Kidney (tissue), 14 donors: ENCODE results near the gene CTDP1. TPM values are rescaled to one million over a fixed set of nuclear protein-coding genes. Genes with fewer than 3 reads are reported as not detected.

Experiments
- DNase-seq, 5 donors: peaks; one replicate each; pipeline ENCODE4 v3.0.0-alpha.2; 2013 to 2020
- FAIRE-seq: peaks from 2 replicates; lab custom pipeline; 2012; peaks lifted over from hg19 to GRCh38; lab: Jason Lieb, UNC
- H3K27ac ChIP-seq, 2 donors: one replicate each; pipeline ENCODE4 v1.7.0; 2013; ENCODE audit warnings: low read depth in 2 of 2, low read length in 2 of 2, inconsistent platforms in 1 of 2
- H3K27me3 ChIP-seq: one replicate; pipeline ENCODE4 v1.7.1; 2013; ENCODE audit warnings: low read length, inconsistent platforms; ENCODE audit not compliant: control insufficient read depth, insufficient read depth
- H3K36me3 ChIP-seq, 3 donors: one replicate each; pipeline versions ENCODE4 v1.7.0 to v1.7.1; 2013; ENCODE audit warnings: low read length in 3 of 3, control low read depth in 1 of 3, inconsistent platforms in 1 of 3; ENCODE audit not compliant: insufficient read depth in 3 of 3, control insufficient read depth in 2 of 3
- H3K4me1 ChIP-seq, 3 donors: one replicate each; pipeline versions ENCODE4 v1.7.0 to v1.7.1; 2013; ENCODE audit warnings: low read length in 3 of 3, inconsistent platforms in 1 of 3, low read depth in 1 of 3; ENCODE audit not compliant: control insufficient read depth in 2 of 3, insufficient read depth in 2 of 3
- H3K4me3 ChIP-seq, 3 donors: one replicate each; pipeline versions ENCODE4 v1.7.0 to v1.8.1; 2013; ENCODE audit warnings: low read length in 3 of 3, control low read depth in 1 of 3, inconsistent platforms in 1 of 3
- H3K9ac ChIP-seq, 3 donors: one replicate each; pipeline versions ENCODE4 v1.7.0 to v1.7.1; 2013; ENCODE audit warnings: low read length in 3 of 3, control low read depth in 1 of 3, inconsistent platforms in 1 of 3
- H3K9me3 ChIP-seq, 3 donors: one replicate each; pipeline versions ENCODE4 v1.7.0 to v1.7.1; 2013; ENCODE audit warnings: low read length in 3 of 3, control low read depth in 1 of 3, inconsistent platforms in 1 of 3; ENCODE audit not compliant: control insufficient read depth in 2 of 3, insufficient read depth in 1 of 3
- intact Hi-C: fragments of 100-400 bp; cut with DNase I; formaldehyde crosslinking; loops from one replicate; pipeline ENCODE4 v1.11.1; 2022
- polyA plus RNA-seq: library from polyadenylated mRNA; stranded (reverse); fragments of 350-450 nt; fragmentation: Illumina TruSeq; extraction: RNeasy Lipid Tissue Mini Kit (QIAGEN cat#74804); gene quantifications from one replicate; pipeline ENCODE4 v1.2.3, GENCODE V29; 2014; ENCODE audit warnings: low read depth, low replicate concordance; ENCODE audit not compliant: insufficient read depth
- total RNA-seq: library from RNA; stranded (reverse); fragmentation: NEBNext Ultra II Directional; extraction: Animal tissue kit (Norgen Biotek cat#: 25700); gene quantifications from one replicate; pipeline ENCODE4 v1.2.1, GENCODE V29; 2021
- TF ChIP-seq, protein P1 (sequence below): IDR thresholded peaks from 3 replicates; pipeline ENCODE4 v1.5.1; 2012; ENCODE audit warnings: mild to moderate bottlenecking, moderate library complexity, borderline replicate concordance; ENCODE audit not compliant: insufficient read depth; ENCODE audit errors: extremely low read depth
- donor health status: control.
- donor health status: control.
- donor health status: control.
- donor health status: control.
- donor health status: control.
- donor health status: DM: yes; HTN: yes; CAD: no.
- donor health status: Normal renal cell carcinoma (clear cell type).

Gene CTDP1
- total and polyA plus RNA-seq, 2 donors from 2014 or later, result 11.1 to 21.8 TPM

DNA sequence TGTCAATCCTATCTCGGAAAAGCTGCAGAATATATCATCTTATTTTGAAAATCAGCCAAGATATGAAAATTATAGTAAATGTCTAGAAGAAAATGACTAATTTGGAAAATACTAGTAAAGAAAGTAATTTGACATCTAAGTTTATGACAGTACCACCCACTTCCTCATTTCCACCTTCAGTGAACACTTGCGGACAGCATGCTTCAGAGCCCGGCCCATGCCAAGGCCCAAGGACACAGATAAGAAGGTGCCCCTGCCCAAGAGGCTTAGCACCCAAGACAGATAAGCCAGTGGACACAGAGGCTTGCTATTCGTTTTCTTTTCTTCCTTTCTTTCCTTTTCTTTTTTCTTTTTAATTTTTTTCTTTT lies 113.4 kb downstream of the CTDP1 start:
- H3K9ac ChIP-seq, result no peak overlapping the region
- H3K27me3 ChIP-seq, result peaks cover 10% of the 10 kb centered on the region
- peaks cover 0 to 5% (median 0%) of the 10 kb centered on the region in 3 donors for H3K4me1 ChIP-seq
- H3K9me3 ChIP-seq, result peaks cover 0 to 1% (median 0%) of the 10 kb centered on the region in 3 donors
- TF ChIP-seq, protein P1, sequence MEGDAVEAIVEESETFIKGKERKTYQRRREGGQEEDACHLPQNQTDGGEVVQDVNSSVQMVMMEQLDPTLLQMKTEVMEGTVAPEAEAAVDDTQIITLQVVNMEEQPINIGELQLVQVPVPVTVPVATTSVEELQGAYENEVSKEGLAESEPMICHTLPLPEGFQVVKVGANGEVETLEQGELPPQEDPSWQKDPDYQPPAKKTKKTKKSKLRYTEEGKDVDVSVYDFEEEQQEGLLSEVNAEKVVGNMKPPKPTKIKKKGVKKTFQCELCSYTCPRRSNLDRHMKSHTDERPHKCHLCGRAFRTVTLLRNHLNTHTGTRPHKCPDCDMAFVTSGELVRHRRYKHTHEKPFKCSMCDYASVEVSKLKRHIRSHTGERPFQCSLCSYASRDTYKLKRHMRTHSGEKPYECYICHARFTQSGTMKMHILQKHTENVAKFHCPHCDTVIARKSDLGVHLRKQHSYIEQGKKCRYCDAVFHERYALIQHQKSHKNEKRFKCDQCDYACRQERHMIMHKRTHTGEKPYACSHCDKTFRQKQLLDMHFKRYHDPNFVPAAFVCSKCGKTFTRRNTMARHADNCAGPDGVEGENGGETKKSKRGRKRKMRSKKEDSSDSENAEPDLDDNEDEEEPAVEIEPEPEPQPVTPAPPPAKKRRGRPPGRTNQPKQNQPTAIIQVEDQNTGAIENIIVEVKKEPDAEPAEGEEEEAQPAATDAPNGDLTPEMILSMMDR, result no peak
- H3K36me3 ChIP-seq, result no peaks in the 10 kb centered on the region
- intact Hi-C loops, result no loop called here
- FAIRE-seq (no peak), DNase-seq (peak in 1 of 5 donors; percentile 19)
- H3K4me3 ChIP-seq, result no peak overlapping the region
- no peak overlapping the region for H3K27ac ChIP-seq

DNA sequence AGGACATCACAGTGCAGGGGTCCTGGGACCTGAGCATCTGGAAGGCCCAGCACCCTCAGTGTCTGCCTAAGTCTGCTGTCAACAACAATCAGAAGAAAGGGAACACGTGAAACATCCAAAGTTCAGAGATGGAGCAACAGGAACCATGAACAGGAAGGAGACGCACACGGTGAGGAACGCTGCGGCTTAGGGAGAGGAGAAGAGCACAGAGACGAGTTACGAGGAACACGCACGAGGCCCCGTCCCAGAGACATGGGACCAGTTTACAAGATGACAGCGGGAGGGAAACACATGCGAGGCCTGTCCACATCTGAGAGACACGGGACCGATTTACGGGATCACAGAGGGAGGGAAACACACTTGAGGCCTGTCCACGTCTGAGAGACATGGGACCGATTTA lies 115.2 kb downstream of the CTDP1 start:
- no peaks in the 10 kb centered on the region for H3K36me3 ChIP-seq
- H3K4me1 ChIP-seq, result peaks cover 0 to 5% (median 0%) of the 10 kb centered on the region in 3 donors
- FAIRE-seq, result no peak
- peak in 1 of 5 donors; percentile 56 for DNase-seq
- intact Hi-C loops, result no loop called here
- TF ChIP-seq, protein P1, result no peak
- H3K27ac ChIP-seq, result no peak overlapping the region
- no peaks in the 10 kb centered on the region for H3K9me3 ChIP-seq
- H3K9ac ChIP-seq, result no peak overlapping the region
- H3K27me3 ChIP-seq, result peaks cover 5% of the 10 kb centered on the region
- no peak overlapping the region for H3K4me3 ChIP-seq

DNA sequence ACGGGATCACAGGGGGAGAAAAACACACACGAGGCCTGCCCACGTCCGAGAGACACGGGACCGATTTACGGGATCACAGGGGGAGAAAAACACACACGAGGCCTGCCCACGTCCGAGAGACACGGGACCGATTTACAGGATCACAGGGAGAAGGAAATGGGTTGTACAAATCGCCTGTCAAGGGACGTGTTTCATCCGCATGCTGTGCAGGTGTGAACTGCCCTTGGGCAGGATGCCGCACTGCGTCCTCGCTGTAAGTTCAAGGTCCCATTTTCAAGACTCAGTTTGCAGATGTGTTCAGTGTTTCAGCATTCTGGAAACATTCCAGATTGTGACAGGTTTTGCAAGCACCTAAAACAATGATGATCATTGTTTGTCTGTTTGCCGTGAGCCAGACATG lies 115.8 kb downstream of the CTDP1 start:
- Histone ChIP-seq H3K9ac (no peak overlapping the region), H3K4me3 (no peak overlapping the region), H3K27me3 (peaks cover 5% of the 10 kb centered on the region), H3K9me3 (no peaks in the 10 kb centered on the region), H3K36me3 (no peaks in the 10 kb centered on the region), H3K4me1 (peaks cover 0 to 5% (median 0%) of the 10 kb centered on the region in 3 donors), H3K27ac (no peak overlapping the region)
- TF ChIP-seq, protein P1, result no peak
- DNase-seq, result peak in 1 of 5 donors; percentile 40
- intact Hi-C loops, result no loop called here
- FAIRE-seq, result no peak

DNA sequence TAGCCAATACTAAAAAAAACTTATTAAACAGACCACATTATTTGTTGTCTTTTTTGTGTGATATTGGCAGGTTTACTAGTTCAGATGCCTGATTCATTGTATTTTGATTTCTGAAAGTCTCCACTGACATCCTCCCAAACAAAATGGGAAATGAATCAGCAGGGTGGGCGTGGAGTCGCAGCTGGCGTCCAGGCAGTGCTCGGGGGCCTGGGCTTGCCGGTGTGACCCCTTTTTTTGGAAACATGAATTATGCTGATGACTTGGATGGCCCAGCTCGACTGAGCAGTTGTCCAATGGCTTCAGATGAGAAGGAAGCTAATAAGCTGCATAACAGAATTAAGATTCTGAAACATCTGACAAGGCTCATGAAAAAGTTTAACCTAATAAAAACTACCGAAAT lies 116.4 kb downstream of the CTDP1 start:
- Histone ChIP-seq H3K4me1 (peaks cover 0 to 5% (median 0%) of the 10 kb centered on the region in 3 donors), H3K9me3 (no peaks in the 10 kb centered on the region), H3K4me3 (no peak overlapping the region), H3K27ac (no peak overlapping the region), H3K9ac (no peak overlapping the region), H3K36me3 (no peaks in the 10 kb centered on the region), H3K27me3 (peaks cover 5% of the 10 kb centered on the region)
- TF ChIP-seq, protein P1, result no peak
- DNase-seq (peak in 1 of 5 donors; percentile 35), FAIRE-seq (no peak)
- intact Hi-C loops, result no loop called here
